K562 (cell line): ENCODE results near the gene CENPT. TPM values are rescaled to one million over a fixed set of nuclear protein-coding genes. Genes with fewer than 3 reads are reported as not detected.

Source experiments
- CBX5 ChIP-seq: IDR thresholded peaks from 2 replicates; pipeline ENCODE4 v1.6.1; 2014; ENCODE audit warnings: low read depth, borderline replicate concordance
- CCNT2 ChIP-seq: IDR thresholded peaks from 2 replicates; pipeline ENCODE4 v1.6.1; 2011; ENCODE audit warnings: borderline replicate concordance, low read depth, mild to moderate bottlenecking, moderate library complexity, mixed read lengths, low read length; ENCODE audit not compliant: insufficient read length; ENCODE audit errors: extremely low read depth
- GABPB1 ChIP-seq: sonication (generic); formaldehyde crosslinking; IDR thresholded peaks from 2 replicates; pipeline ENCODE4 v1.8.0; 2022; ENCODE audit warnings: mild to moderate bottlenecking, missing genetic modification reagents
- HDAC2 ChIP-seq: fragments of 450-650 bp; IDR thresholded peaks from 2 replicates; pipeline ENCODE4 v1.6.1; 2016; ENCODE audit warnings: mild to moderate bottlenecking
- KHSRP ChIP-seq: fragments of 450-650 bp; IDR thresholded peaks from 2 replicates; pipeline ENCODE4 v1.6.1; 2017
- MTA1 ChIP-seq: fragments of 450-650 bp; IDR thresholded peaks from 2 replicates; pipeline ENCODE4 v1.6.1; 2017; ENCODE audit warnings: borderline replicate concordance
- NR3C1 ChIP-seq: sonication (generic); formaldehyde crosslinking; IDR thresholded peaks from 2 replicates; pipeline ENCODE4 v1.8.1; 2022; ENCODE audit warnings: missing genetic modification reagents
- PHF8 ChIP-seq: fragments of 200-600 bp; sonication (generic); IDR thresholded peaks from 2 replicates; pipeline ENCODE4 v1.6.1; 2012; ENCODE audit warnings: mixed run types, mild to moderate bottlenecking, inconsistent platforms, low read length, moderate library complexity, borderline replicate concordance
- POLR2AphosphoS5 ChIP-seq: IDR thresholded peaks from 2 replicates; pipeline ENCODE4 v1.6.1; 2011; ENCODE audit warnings: mild to moderate bottlenecking, low read depth, low read length, moderate library complexity; ENCODE audit not compliant: control insufficient read depth, insufficient read depth
- RBM17 ChIP-seq: fragments of 200-400 bp; formaldehyde crosslinking; IDR thresholded peaks from 2 replicates; pipeline ENCODE4 v1.6.1; 2017; ENCODE audit warnings: low read depth, mild to moderate bottlenecking, low read length, borderline replicate concordance
- RFX5 ChIP-seq: IDR thresholded peaks from 2 replicates; pipeline ENCODE4 v1.6.1; 2011; ENCODE audit warnings: low read depth, mild to moderate bottlenecking, improper control_type of control experiment, low read length
- SIRT6 ChIP-seq: IDR thresholded peaks from one replicate; pipeline ENCODE4 v1.6.1; 2012; ENCODE audit warnings: low read depth, mild to moderate bottlenecking, control low read depth, inconsistent platforms, low read length, moderate library complexity
- SMARCE1 ChIP-seq: fragments of 450-650 bp; IDR thresholded peaks from 2 replicates; pipeline ENCODE4 v1.7.1; 2016; ENCODE audit warnings: mild to moderate bottlenecking
- TBP ChIP-seq: optimal IDR thresholded peaks from 2 replicates; pipeline ENCODE3; 2011; ENCODE audit warnings: low read depth, low read length, improper control_type of control experiment
- ZNF316 ChIP-seq: fragments of 450-650 bp; IDR thresholded peaks from 2 replicates; pipeline ENCODE4 v1.6.1; 2016
- polyA plus RNA-seq, 8 experiments: library from polyadenylated mRNA; depleted of rRNA in 4 of 8; stranded (reverse) in 5 of 8; unstranded in 3 of 8; fragments of >200 nt; fragmentation: Nextera tagmentation in 2 of 8; fragmentation: Illumina TruSeq in 1 of 8; extraction: Ambion mirVana in 2 of 8; extraction: Trizol in 1 of 8; gene quantifications; 2 replicates each; pipeline versions ENCODE4 v1.2.1 to v1.2.3, GENCODE V29; 2011 to 2014; ENCODE audit warnings: inconsistent platforms in 1 of 8, missing spikeins in 1 of 8
- total RNA-seq, 7 experiments: library from RNA; depleted of rRNA in 6 of 7; stranded (reverse); fragments of >200 nt in 6 of 7; fragmentation: Illumina TruSeq in 2 of 7; extraction: Trizol in 2 of 7; gene quantifications; 2 replicates each; pipeline versions ENCODE4 v1.2.1 to v1.2.3, GENCODE V29; 2011 to 2021; ENCODE audit warnings: low replicate concordance in 1 of 7
- TF ChIP-seq, protein P1 (sequence below), 2 experiments: fragments of 200-800 bp in 1 of 2; sonication (Bioruptor generic) in 1 of 2; sonication (generic) in 1 of 2; formaldehyde crosslinking in 1 of 2; IDR thresholded peaks in 1 of 2; conservative IDR thresholded peaks in 1 of 2; 2 replicates each; pipeline versions ENCODE4 v1.5.0 to v1.6.1; 2016 to 2020; ENCODE audit warnings: missing compliant biosample characterization in 1 of 2, missing genetic modification characterization in 1 of 2, missing genetic modification reagents in 1 of 2
- TF ChIP-seq, protein P2 (sequence below): fragments of 250-450 bp; sonication (Bioruptor Pico); IDR thresholded peaks from 2 replicates; pipeline ENCODE4 v1.9.0; 2021; ENCODE audit warnings: mild to moderate bottlenecking, inconsistent platforms
- TF ChIP-seq, protein P3 (sequence below): sonication (generic); formaldehyde crosslinking; IDR thresholded peaks from 2 replicates; pipeline ENCODE4 v1.8.1; 2023; ENCODE audit warnings: mild to moderate bottlenecking, missing genetic modification reagents, moderate library complexity

Gene CENPT
- total and polyA plus RNA-seq, 9 of the 15 experiments (the other 6 are each of a cell fraction or from before 2014, with no cell fraction given) = 3.6 to 94.2 (median 44.1) TPM

DNA sequence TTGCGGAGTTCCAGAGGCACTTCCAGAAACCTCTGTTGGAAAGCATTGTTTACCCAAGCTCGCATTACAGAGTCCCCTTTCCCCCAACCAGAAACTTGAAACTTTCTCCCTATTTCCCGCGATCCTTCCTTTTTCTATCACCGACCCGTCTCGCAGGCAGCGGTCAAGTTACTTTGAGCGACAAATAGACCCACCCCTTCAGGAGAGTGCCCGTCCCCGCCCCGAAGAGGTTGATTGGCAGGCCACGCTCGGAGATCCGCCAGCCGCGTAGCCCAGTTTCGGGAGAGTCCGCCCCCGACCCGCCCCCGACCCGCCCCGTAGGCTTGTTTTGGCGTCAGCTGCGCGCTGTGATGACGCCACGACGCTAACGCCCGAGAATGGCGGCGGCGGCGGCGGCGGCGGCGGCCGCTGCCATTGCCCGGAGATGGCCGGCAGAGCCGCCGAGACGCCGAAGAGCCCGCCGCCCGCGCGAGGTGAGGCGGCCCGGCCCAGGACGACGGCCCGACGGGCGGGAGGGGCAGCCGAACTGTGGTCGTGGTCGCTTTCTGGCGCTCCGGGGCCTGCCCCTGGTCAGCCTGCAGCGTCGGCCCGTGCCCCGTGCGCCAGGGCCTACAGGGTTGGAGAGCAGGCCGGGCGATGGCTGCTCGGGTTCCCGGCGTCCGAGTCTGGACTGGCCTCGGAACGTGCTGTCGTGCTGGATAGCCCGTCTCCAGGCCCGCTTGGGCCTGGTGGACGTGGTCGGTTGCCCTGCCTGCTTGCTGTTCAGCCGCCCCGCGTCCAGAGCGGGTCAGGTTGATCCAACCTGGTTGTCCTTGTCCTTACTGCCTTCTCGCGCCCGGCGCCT is 45.6 kb upstream of the CENPT start, which contains the start of gene PSKH1 (continued):
- TF ChIP-seq, protein P1, sequence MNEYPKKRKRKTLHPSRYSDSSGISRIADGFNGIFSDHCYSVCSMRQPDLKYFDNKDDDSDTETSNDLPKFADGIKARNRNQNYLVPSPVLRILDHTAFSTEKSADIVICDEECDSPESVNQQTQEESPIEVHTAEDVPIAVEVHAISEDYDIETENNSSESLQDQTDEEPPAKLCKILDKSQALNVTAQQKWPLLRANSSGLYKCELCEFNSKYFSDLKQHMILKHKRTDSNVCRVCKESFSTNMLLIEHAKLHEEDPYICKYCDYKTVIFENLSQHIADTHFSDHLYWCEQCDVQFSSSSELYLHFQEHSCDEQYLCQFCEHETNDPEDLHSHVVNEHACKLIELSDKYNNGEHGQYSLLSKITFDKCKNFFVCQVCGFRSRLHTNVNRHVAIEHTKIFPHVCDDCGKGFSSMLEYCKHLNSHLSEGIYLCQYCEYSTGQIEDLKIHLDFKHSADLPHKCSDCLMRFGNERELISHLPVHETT (CRISPR knock-in tag; conservative IDR thresholded peaks at IDR 0.05 in 1 of 2, IDR thresholded peaks at IDR 0.05 in 1 of 2) = peak in 1 of 2 experiments; percentile 52; a peak in 2 of 4 replicates
- TF ChIP-seq PHF8 (peak; percentile 91), POLR2AphosphoS5 (peak; percentile 62), KHSRP (peak; percentile 39; the same call in 1 of the 2 replicates), RBM17 (no peak), CCNT2 (peak; percentile 50), NR3C1 (CRISPR knock-in tag) (peak; percentile 90; the same call in 1 of the 2 replicates), SIRT6 (no peak), SMARCE1 (no peak), ZNF316 (no peak), RFX5 (no peak), HDAC2 (0 out of 2 replicates have a peak, but pooled peaks have one; percentile 48), MTA1 (peak; percentile 96), CBX5 (no peak), TBP (peak; percentile 47), GABPB1 (CRISPR knock-in tag) (peak; percentile 47; the same call in 1 of the 2 replicates)
- TF ChIP-seq, protein P2, sequence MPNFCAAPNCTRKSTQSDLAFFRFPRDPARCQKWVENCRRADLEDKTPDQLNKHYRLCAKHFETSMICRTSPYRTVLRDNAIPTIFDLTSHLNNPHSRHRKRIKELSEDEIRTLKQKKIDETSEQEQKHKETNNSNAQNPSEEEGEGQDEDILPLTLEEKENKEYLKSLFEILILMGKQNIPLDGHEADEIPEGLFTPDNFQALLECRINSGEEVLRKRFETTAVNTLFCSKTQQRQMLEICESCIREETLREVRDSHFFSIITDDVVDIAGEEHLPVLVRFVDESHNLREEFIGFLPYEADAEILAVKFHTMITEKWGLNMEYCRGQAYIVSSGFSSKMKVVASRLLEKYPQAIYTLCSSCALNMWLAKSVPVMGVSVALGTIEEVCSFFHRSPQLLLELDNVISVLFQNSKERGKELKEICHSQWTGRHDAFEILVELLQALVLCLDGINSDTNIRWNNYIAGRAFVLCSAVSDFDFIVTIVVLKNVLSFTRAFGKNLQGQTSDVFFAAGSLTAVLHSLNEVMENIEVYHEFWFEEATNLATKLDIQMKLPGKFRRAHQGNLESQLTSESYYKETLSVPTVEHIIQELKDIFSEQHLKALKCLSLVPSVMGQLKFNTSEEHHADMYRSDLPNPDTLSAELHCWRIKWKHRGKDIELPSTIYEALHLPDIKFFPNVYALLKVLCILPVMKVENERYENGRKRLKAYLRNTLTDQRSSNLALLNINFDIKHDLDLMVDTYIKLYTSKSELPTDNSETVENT = peak; percentile 80; the same call in 1 of the 2 replicates
- TF ChIP-seq, protein P3, sequence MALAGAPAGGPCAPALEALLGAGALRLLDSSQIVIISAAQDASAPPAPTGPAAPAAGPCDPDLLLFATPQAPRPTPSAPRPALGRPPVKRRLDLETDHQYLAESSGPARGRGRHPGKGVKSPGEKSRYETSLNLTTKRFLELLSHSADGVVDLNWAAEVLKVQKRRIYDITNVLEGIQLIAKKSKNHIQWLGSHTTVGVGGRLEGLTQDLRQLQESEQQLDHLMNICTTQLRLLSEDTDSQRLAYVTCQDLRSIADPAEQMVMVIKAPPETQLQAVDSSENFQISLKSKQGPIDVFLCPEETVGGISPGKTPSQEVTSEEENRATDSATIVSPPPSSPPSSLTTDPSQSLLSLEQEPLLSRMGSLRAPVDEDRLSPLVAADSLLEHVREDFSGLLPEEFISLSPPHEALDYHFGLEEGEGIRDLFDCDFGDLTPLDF (CRISPR knock-in tag) = 0 out of 2 replicates have a peak, but pooled peaks have one; percentile 35
